HG03558 (cell line): ENCODE data around the gene MAD1L1.

Source experiments
- ATAC-seq: cut with Tn5 transposase; IDR thresholded peaks from one replicate; pipeline ENCODE4 v1.9.1; 2021; ENCODE audit warnings: moderate number of reproducible peaks; ENCODE audit not compliant: unreplicated experiment; ENCODE audit errors: extremely low read depth

MAD1L1 gene

GRCh38 chr7:2259480-2259879 lies 26.7 kb upstream of the MAD1L1 start:
- no peak for ATAC-seq

GRCh38 chr7:2258661-2259365 lies 26.1 kb upstream of the MAD1L1 start:
- ATAC-seq: no peak

- ATAC-seq: no peak
Observed at GRCh38 chr7:2257651-2258050, 24.9 kb upstream of the MAD1L1 start.

GRCh38 chr7:2257046-2257551 lies 24.4 kb upstream of the MAD1L1 start:
- no peak for ATAC-seq

- no peak for ATAC-seq
Observed at GRCh38 chr7:2256306-2257045, 23.7 kb upstream of the MAD1L1 start.

GRCh38 chr7:2255145-2256139 lies 22.7 kb upstream of the MAD1L1 start:
- ATAC-seq: no peak

GRCh38 chr7:2254429-2255144 lies 21.8 kb upstream of the MAD1L1 start:
- ATAC-seq: no peak

GRCh38 chr7:2253525-2254244 lies 20.9 kb upstream of the MAD1L1 start:
- ATAC-seq: no peak

- ATAC-seq: no peak
Observed at GRCh38 chr7:2253021-2253420, 20.3 kb upstream of the MAD1L1 start.

GRCh38 chr7:2251841-2252771 lies 19.4 kb upstream of the MAD1L1 start:
- no peak for ATAC-seq

GRCh38 chr7:2251381-2251780 lies 18.6 kb upstream of the MAD1L1 start:
- no peak for ATAC-seq

GRCh38 chr7:2249744-2250323 lies 17.1 kb upstream of the MAD1L1 start:
- ATAC-seq: no peak

GRCh38 chr7:2248984-2249694 lies 16.4 kb upstream of the MAD1L1 start:
- no peak for ATAC-seq

- no peak for ATAC-seq
Observed at GRCh38 chr7:2247141-2247995, 14.6 kb upstream of the MAD1L1 start.

GRCh38 chr7:2245883-2246675 lies 13.3 kb upstream of the MAD1L1 start:
- no peak for ATAC-seq
